DMS53 treated with DMSO at 0.1 percent for 48 hours (cell line): ENCODE data around the gene UBE2E2.

Source experiments
- DNase-seq: peaks from one replicate; lab custom pipeline; 2025; ENCODE audit not compliant: unreplicated experiment; lab: John Stamatoyannopoulos, UW

Gene UBE2E2

GRCh38 chr3:23508464-23508863 lies 305.3 kb downstream of the UBE2E2 start:
- DNase-seq: no peak

- DNase-seq: no peak
These were observed 315.3 kb downstream of the UBE2E2 start for GRCh38 chr3:23518441-23518840.

- DNase-seq: no peak
These were observed 316.4 kb downstream of the UBE2E2 start for GRCh38 chr3:23519314-23520208.

- DNase-seq: no peak
These were observed 324.2 kb downstream of the UBE2E2 start for GRCh38 chr3:23527326-23527725.

GRCh38 chr3:23533596-23533995 lies 330.5 kb downstream of the UBE2E2 start:
- DNase-seq: no peak

- DNase-seq: no peak
These were observed 330.9 kb downstream of the UBE2E2 start for GRCh38 chr3:23533996-23534395.

- no peak for DNase-seq
These were observed 334.0 kb downstream of the UBE2E2 start for GRCh38 chr3:23537101-23537551.

- DNase-seq: no peak
These were observed 336.1 kb downstream of the UBE2E2 start for GRCh38 chr3:23539185-23539584.

- no peak for DNase-seq
These were observed 337.5 kb downstream of the UBE2E2 start for GRCh38 chr3:23540600-23540999.

- no peak for DNase-seq
These were observed 339.0 kb downstream of the UBE2E2 start for GRCh38 chr3:23542079-23542478.

- DNase-seq: no peak
These were observed 343.1 kb downstream of the UBE2E2 start for GRCh38 chr3:23546181-23546580.

GRCh38 chr3:23547905-23548650 lies 345.0 kb downstream of the UBE2E2 start:
- DNase-seq: no peak

GRCh38 chr3:23548706-23549105 lies 345.6 kb downstream of the UBE2E2 start:
- no peak for DNase-seq

GRCh38 chr3:23549148-23549910 lies 346.2 kb downstream of the UBE2E2 start:
- DNase-seq: no peak

GRCh38 chr3:23550402-23550801 lies 347.3 kb downstream of the UBE2E2 start:
- DNase-seq: no peak

GRCh38 chr3:23552506-23552905 lies 349.4 kb downstream of the UBE2E2 start:
- DNase-seq: no peak

GRCh38 chr3:23553353-23553752 lies 350.2 kb downstream of the UBE2E2 start:
- no peak for DNase-seq

GRCh38 chr3:23565041-23565775 lies 362.1 kb downstream of the UBE2E2 start:
- DNase-seq: no peak

GRCh38 chr3:23566499-23566898 lies 363.4 kb downstream of the UBE2E2 start:
- no peak for DNase-seq

- no peak for DNase-seq
These were observed 364.8 kb downstream of the UBE2E2 start for GRCh38 chr3:23567917-23568316.

- DNase-seq: no peak
These were observed 370.7 kb downstream of the UBE2E2 start for GRCh38 chr3:23573827-23574226.
